Activated CD4-positive, alpha-beta T cell treated with anti-CD3 and anti-CD28 coated beads, Interleukin-2, amount 50 U/mL, for 16 hours (primary cell): ENCODE measurements around the gene UBE2N.
A peak's percentile ranks its signal among the peaks of the same experiment; 100 is the strongest.

ENCODE experiments used
- DNase-seq: peaks from one replicate; pipeline ENCODE4 v3.0.0-alpha.2; 2020

Gene UBE2N

GRCh38 chr12:93441617-93442410, at the start of gene UBE2N:
Gene UBE2N (minus strand): TSS chr12:93441947. CDS start chr12:93441884, 63 bp downstream.
- peak; percentile 96 for DNase-seq

- no peak for DNase-seq
Observed at GRCh38 chr12:93484315-93484981, 42.7 kb upstream of the UBE2N start.

- DNase-seq = no peak
Observed at GRCh38 chr12:93483151-93483807, 41.5 kb upstream of the UBE2N start.

GRCh38 chr12:93482721-93483120, 41.0 kb upstream of the UBE2N start:
- no peak for DNase-seq

- DNase-seq = no peak
Observed at GRCh38 chr12:93476555-93476954, 34.8 kb upstream of the UBE2N start.

- no peak for DNase-seq
Observed at GRCh38 chr12:93469386-93469785, 27.6 kb upstream of the UBE2N start.

GRCh38 chr12:93468008-93468371, 26.2 kb upstream of the UBE2N start:
- no peak for DNase-seq

GRCh38 chr12:93467351-93468007, 25.7 kb upstream of the UBE2N start, which contains the start of gene MRPL42:
Gene MRPL42 (plus strand): TSS chr12:93467514. CDS start chr12:93469286, 1,772 bp downstream.
- DNase-seq = peak; percentile 93

- no peak for DNase-seq
Observed at GRCh38 chr12:93466625-93467350, 25.0 kb upstream of the UBE2N start.

- no peak for DNase-seq
Observed at GRCh38 chr12:93465841-93466240, 24.1 kb upstream of the UBE2N start.

GRCh38 chr12:93461503-93461902, 19.8 kb upstream of the UBE2N start:
- DNase-seq = no peak

GRCh38 chr12:93460902-93461301, 19.2 kb upstream of the UBE2N start:
- DNase-seq = no peak

GRCh38 chr12:93460003-93460402, 18.3 kb upstream of the UBE2N start:
- no peak for DNase-seq

- DNase-seq = no peak
Observed at GRCh38 chr12:93459097-93459496, 17.4 kb upstream of the UBE2N start.

- DNase-seq = no peak
Observed at GRCh38 chr12:93456077-93456476, 14.3 kb upstream of the UBE2N start.

GRCh38 chr12:93453633-93454032, 11.9 kb upstream of the UBE2N start:
- no peak for DNase-seq

GRCh38 chr12:93451423-93452158, 9.8 kb upstream of the UBE2N start:
- no peak for DNase-seq

- DNase-seq = no peak
Observed at GRCh38 chr12:93449277-93449676, 7.5 kb upstream of the UBE2N start.

- no peak for DNase-seq
Observed at GRCh38 chr12:93448796-93449195, 7.0 kb upstream of the UBE2N start.

- DNase-seq = no peak
Observed at GRCh38 chr12:93447555-93448290, 6.0 kb upstream of the UBE2N start.

GRCh38 chr12:93443576-93443975, 1.8 kb upstream of the UBE2N start:
- no peak for DNase-seq
